ENCODE results near the gene CNN2. TPM values are rescaled to one million over a fixed set of nuclear protein-coding genes. Genes with fewer than 3 reads are reported as not detected.

Gene CNN2
- total and polyA plus RNA-seq, 8 donors, result 133 to 259 (median 180) TPM

- DNase-seq (peak in 1 of 4 donors; percentile 71), ATAC-seq (no peak)
- TF ChIP-seq CTCF (IDR thresholded peaks at IDR 0.05), result no peak
- Histone ChIP-seq H3K27ac (no peak overlapping the region), H3K36me3 (peaks cover 0 to 65% of the 10 kb centered on the region in 2 donors), H3K27me3 (peaks cover 0 to 8% of the 10 kb centered on the region in 2 donors), H3K4me3 (no peak overlapping the region), H3K4me1 (peaks cover 0 to 4% of the 10 kb centered on the region in 2 donors), H3K9me3 (no peaks in the 10 kb centered on the region)
- intact Hi-C loops (cut with DNase I), result no loop called here
Measured at GRCh38 chr19:1008268-1009040, 18.0 kb upstream of the CNN2 start.

GRCh38 chr19:1009041-1009980 is 17.1 kb upstream of the CNN2 start:
- TF ChIP-seq CTCF (IDR thresholded peaks at IDR 0.05), result no peak
- H3K27me3 ChIP-seq, result peaks cover 0 to under 1% of the 10 kb centered on the region in 2 donors
- H3K27ac ChIP-seq, result peak overlapping the region in 1 of 2 donors; percentile 33
- DNase-seq (peak in 3 of 4 donors; percentile 80 to 90 (median 83)), ATAC-seq (peak; percentile 51)
- H3K9me3 ChIP-seq, result no peaks in the 10 kb centered on the region
- peaks cover 0 to 4% of the 10 kb centered on the region in 2 donors for H3K4me1 ChIP-seq
- intact Hi-C loops (cut with DNase I), result no loop called here
- peaks cover 0 to 74% of the 10 kb centered on the region in 2 donors for H3K36me3 ChIP-seq
- no peak overlapping the region for H3K4me3 ChIP-seq

- DNase-seq, result peak in 1 of 4 donors; percentile 77
- intact Hi-C loops (cut with DNase I), result no loop called here
- H3K36me3 ChIP-seq, result peaks cover 0 to 81% of the 10 kb centered on the region in 2 donors
- no peaks in the 10 kb centered on the region for H3K27me3 ChIP-seq
- no peak for ATAC-seq
- H3K9me3 ChIP-seq, result no peaks in the 10 kb centered on the region
- H3K4me3 ChIP-seq, result no peak overlapping the region
- no peak overlapping the region for H3K27ac ChIP-seq
- TF ChIP-seq CTCF (IDR thresholded peaks at IDR 0.05), result no peak
- H3K4me1 ChIP-seq, result peaks cover 0 to 4% of the 10 kb centered on the region in 2 donors
Measured at GRCh38 chr19:1009981-1010538, 16.3 kb upstream of the CNN2 start.

- no peaks in the 10 kb centered on the region for H3K27me3 ChIP-seq
- peaks cover 7% of the 10 kb centered on the region in 2 donors for H3K4me1 ChIP-seq
- DNase-seq (peak in 1 of 4 donors; percentile 74), ATAC-seq (no peak)
- no peak overlapping the region for H3K27ac ChIP-seq
- intact Hi-C loops (cut with DNase I), result no loop called here
- no peak for TF ChIP-seq CTCF (IDR thresholded peaks at IDR 0.05)
- H3K9me3 ChIP-seq, result no peaks in the 10 kb centered on the region
- H3K4me3 ChIP-seq, result no peak overlapping the region
- H3K36me3 ChIP-seq, result peaks cover 0 to 89% of the 10 kb centered on the region in 2 donors
Measured at GRCh38 chr19:1010586-1011510, 15.6 kb upstream of the CNN2 start.

All from left lung (tissue), 10 donors.